Endothelial cell of umbilical vein (primary cell): ENCODE measurements around the gene LURAP1L. TPM values are rescaled to one million over a fixed set of nuclear protein-coding genes. Genes with fewer than 3 reads are reported as not detected.

Experiments used
- BruUV-seq: library from RNA; stranded (reverse); fragments of 400-500 nt; replicated peaks from 2 replicates; lab custom pipeline; 2021; lab: Mats Ljungman, UMichigan
- CTCF ChIA-PET: fragments of 300-600, 350-600 bp; sonication (Branson Sonifier 250); formaldehyde crosslinking; loops from one replicate; lab custom pipeline; 2021; ENCODE audit warnings: antibody characterized with exemption, inconsistent platforms; lab: Charles Lee
- POLR2A ChIA-PET: fragments of 300-600, 350-600 bp; sonication (Branson Sonifier 250); formaldehyde crosslinking; loops from one replicate; lab custom pipeline; 2021; ENCODE audit warnings: antibody characterized with exemption, inconsistent platforms; lab: Charles Lee
- DNase-seq: peaks from one replicate; pipeline ENCODE4 v3.0.0-alpha.2; 2011; ENCODE audit warnings: low read depth, low spot score
- FAIRE-seq: peaks from 2 replicates; lab custom pipeline; 2011; peaks lifted over from hg19 to GRCh38; lab: Jason Lieb, UNC
- H2AFZ ChIP-seq: 2 replicates; pipeline ENCODE4 v1.6.0; 2012; ENCODE audit warnings: low read depth, low read length, control low read depth, inconsistent platforms
- H3K27ac ChIP-seq: 2 replicates; pipeline ENCODE4 v1.5.1; 2011; ENCODE audit warnings: low read depth, mild to moderate bottlenecking, control low read depth, low read length, moderate library complexity; ENCODE audit not compliant: insufficient read depth
- H3K27me3 ChIP-seq, 2 experiments: 2 replicates each; pipeline versions ENCODE4 v1.6.0 to v1.6.1; 2011; ENCODE audit warnings: low read length in 2 of 2, mixed read lengths in 1 of 2; ENCODE audit not compliant: control insufficient read depth in 2 of 2, insufficient read depth in 2 of 2
- H3K36me3 ChIP-seq, 2 experiments: 2 replicates in 1 of 2; 3 replicates in 1 of 2; pipeline ENCODE4 v1.5.1; 2011; ENCODE audit warnings: low read length in 2 of 2, mild to moderate bottlenecking in 1 of 2, moderate library complexity in 1 of 2; ENCODE audit not compliant: control insufficient read depth in 2 of 2, insufficient read depth in 2 of 2; ENCODE audit errors: extremely low read depth in 1 of 2
- H3K4me1 ChIP-seq: 3 replicates; pipeline ENCODE4 v1.5.1; 2011; ENCODE audit warnings: mild to moderate bottlenecking, low read length; ENCODE audit not compliant: control insufficient read depth, insufficient read depth; ENCODE audit errors: extremely low read depth
- H3K4me2 ChIP-seq: 2 replicates; pipeline ENCODE4 v1.6.1; 2011; ENCODE audit warnings: low read length, control low read depth, mixed read lengths; ENCODE audit not compliant: insufficient read depth
- H3K4me3 ChIP-seq, 3 experiments: fragments of 200-600 bp in 1 of 3; sonication (generic), shearing (Covaris generic) in 1 of 3; replicated peaks in 1 of 3; 2 replicates each; pipeline ENCODE4 v1.5.1; 2011 to 2016; ENCODE audit warnings: control low read depth in 3 of 3, low read length in 3 of 3, mild to moderate bottlenecking in 2 of 3, inconsistent platforms in 1 of 3, low read depth in 1 of 3, moderate library complexity in 1 of 3; ENCODE audit not compliant: insufficient read depth in 1 of 3
- H3K79me2 ChIP-seq: 2 replicates; pipeline ENCODE4 v1.6.0; 2012; ENCODE audit warnings: low read length, inconsistent platforms; ENCODE audit not compliant: control insufficient read depth, insufficient read depth
- H3K9ac ChIP-seq: replicated peaks from 2 replicates; pipeline ENCODE3; 2011; ENCODE audit warnings: low read length, control low read depth; ENCODE audit not compliant: insufficient read depth; ENCODE audit errors: extremely low read depth
- H3K9me1 ChIP-seq: replicated peaks from 3 replicates; pipeline ENCODE4 v1.6.0; 2011; ENCODE audit warnings: mild to moderate bottlenecking, low read length; ENCODE audit not compliant: control insufficient read depth, insufficient read depth; ENCODE audit errors: extremely low read depth
- H3K9me3 ChIP-seq: replicated peaks from 2 replicates; pipeline ENCODE4 v1.5.1; 2012; ENCODE audit warnings: low read length, inconsistent platforms; ENCODE audit not compliant: control insufficient read depth, insufficient read depth
- H4K20me1 ChIP-seq: replicated peaks from 2 replicates; pipeline ENCODE3; 2011; ENCODE audit warnings: mild to moderate bottlenecking, low read length; ENCODE audit not compliant: control insufficient read depth, insufficient read depth; ENCODE audit errors: extremely low read depth
- CTCF ChIP-seq, 2 donors: IDR thresholded peaks; 1 replicate in 1 of 2; 2 replicates in 1 of 2; pipeline ENCODE4 v1.5.1; 2011; ENCODE audit warnings: low read length in 2 of 2, mild to moderate bottlenecking in 2 of 2, moderate library complexity in 2 of 2, control low read depth in 1 of 2, inconsistent platforms in 1 of 2, low read depth in 1 of 2; ENCODE audit not compliant: insufficient read depth in 1 of 2; ENCODE audit errors: extremely low read depth in 1 of 2
- EZH2 ChIP-seq: IDR thresholded peaks from 2 replicates; pipeline ENCODE4 v1.6.1; 2012; ENCODE audit warnings: borderline replicate concordance, low read depth, mild to moderate bottlenecking, moderate library complexity, low read length, inconsistent platforms; ENCODE audit not compliant: severe bottlenecking
- FOS ChIP-seq: IDR thresholded peaks from 2 replicates; pipeline ENCODE4 v1.6.1; 2011; ENCODE audit warnings: mild to moderate bottlenecking, low read length, moderate library complexity, borderline replicate concordance; ENCODE audit not compliant: insufficient read depth
- GATA2 ChIP-seq: IDR thresholded peaks from 2 replicates; pipeline ENCODE4 v1.7.0; 2011; ENCODE audit warnings: low read depth, mild to moderate bottlenecking, moderate library complexity, mixed read lengths, low read length; ENCODE audit not compliant: insufficient read length, insufficient read depth
- JUN ChIP-seq: IDR thresholded peaks from 2 replicates; pipeline ENCODE4 v1.6.1; 2011; ENCODE audit warnings: borderline replicate concordance, low read depth; ENCODE audit not compliant: insufficient read length, insufficient read depth
- MAX ChIP-seq: IDR thresholded peaks from 2 replicates; pipeline ENCODE4 v1.6.1; 2011; ENCODE audit not compliant: insufficient read depth, insufficient read length
- MYC ChIP-seq: IDR thresholded peaks from one replicate; pipeline ENCODE4 v1.6.1; 2011; ENCODE audit warnings: mild to moderate bottlenecking, low read depth, low read length
- POLR2A ChIP-seq: IDR thresholded peaks from 2 replicates; pipeline ENCODE4 v1.6.1; 2012; ENCODE audit warnings: low read depth, mild to moderate bottlenecking, control low read depth, low read length
- POLR2AphosphoS5 ChIP-seq: IDR thresholded peaks from 2 replicates; pipeline ENCODE4 v1.6.1; 2012; ENCODE audit warnings: low read depth, mild to moderate bottlenecking, control low read depth, low read length, moderate library complexity; ENCODE audit not compliant: insufficient read depth
- dilution Hi-C: fragments of 300-500 bp; cut with MboI; formaldehyde crosslinking; loops from one replicate; pipeline ENCODE4 v1.15.0; 2019; ENCODE audit warnings: low sequenced_read_pairs; ENCODE audit not compliant: extremely low pct_ligation_motif_present
- intact Hi-C: fragments of 100-400 bp; cut with micrococcal nuclease; formaldehyde crosslinking; loops from one replicate; pipeline ENCODE4 v1.10.0; 2022
- polyA plus RNA-seq, 4 experiments: library from polyadenylated mRNA; depleted of rRNA in 3 of 4; stranded (reverse) in 3 of 4; unstranded in 1 of 4; fragments of >200 nt; gene quantifications; 2 replicates each; pipeline versions ENCODE4 v1.2.1 to v1.2.3, GENCODE V29; 2011 to 2012; ENCODE audit warnings: missing spikeins in 1 of 4
- total RNA-seq: library from RNA; stranded (reverse); gene quantifications from 2 replicates; pipeline ENCODE4 v1.2.3, GENCODE V29; 2021

Gene LURAP1L
- total and polyA plus RNA-seq, 2 donors (not counting 3 experiments of a cell fraction or from before 2014, with no cell fraction given): 1.5 to 3.3 TPM

- Histone ChIP-seq H3K9me1 (no peaks in the 10 kb centered on the region), H3K36me3 (no peaks in the 10 kb centered on the region), H2AFZ (no peak overlapping the region), H3K27ac (no peak overlapping the region), H3K79me2 (no peaks in the 10 kb centered on the region), H3K4me1 (peaks cover 4% of the 10 kb centered on the region), H3K4me2 (no peak overlapping the region), H3K27me3 (no peaks in the 10 kb centered on the region), H3K9ac (no peak overlapping the region), H3K9me3 (no peaks in the 10 kb centered on the region), H4K20me1 (no peaks in the 10 kb centered on the region), H3K4me3 (no peak overlapping the region)
- no peak for DNase-seq
- BruUV-seq: no TSS peak
- intact Hi-C loops (no loop called here), dilution Hi-C loops (no loop called here)
- POLR2A ChIA-PET: no interaction called here
- FAIRE-seq: no peak
- CTCF ChIA-PET: interaction anchor here (0.7 kb wide), 1 partner anchor 152 kb away, joined by 3 read pairs; no protein-coding TSS in a partner anchor
- TF ChIP-seq EZH2: no peak
- TF ChIP-seq FOS: no peak
- TF ChIP-seq MYC: no peak
- TF ChIP-seq MAX: no peak
- TF ChIP-seq POLR2A: no peak
- TF ChIP-seq JUN: no peak
- TF ChIP-seq GATA2: no peak
- TF ChIP-seq CTCF (IDR thresholded peaks at IDR 0.05; ENCODE audit: extremely low read depth in 1 of 2, insufficient read depth in 1 of 2, low read depth in 1 of 2, low read length in 2 of 2): no peak
- no peak for TF ChIP-seq POLR2AphosphoS5
Measured at GRCh38 chr9:12732971-12733370, 41.8 kb upstream of the LURAP1L start.
